ENCODE results near the gene LRRC45.

Gene LRRC45

DNA sequence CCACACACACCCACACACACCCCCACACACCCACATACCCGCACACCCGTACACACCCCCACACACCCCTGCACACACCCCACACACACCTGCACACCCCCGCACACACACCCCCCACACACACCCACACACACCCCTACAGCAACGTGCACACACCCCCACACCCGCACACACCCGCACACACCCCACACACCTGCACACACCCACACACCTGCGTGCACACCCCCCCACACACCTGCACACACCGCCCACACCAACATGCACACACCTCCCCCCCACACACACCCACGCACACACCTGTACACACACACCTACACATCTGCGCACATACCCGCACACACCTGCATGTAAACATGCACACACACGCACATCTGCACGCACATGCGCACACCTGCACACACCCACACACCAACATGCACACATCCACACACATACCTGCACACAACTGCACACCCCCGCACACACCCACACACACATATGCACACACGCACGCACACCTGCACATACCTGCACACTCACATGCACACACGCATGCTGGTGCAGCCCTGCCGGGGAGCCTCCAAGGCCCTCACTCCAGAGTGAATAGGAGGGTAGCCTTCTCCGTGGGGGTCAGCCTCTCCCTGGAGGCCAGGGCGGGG, 38.2 kb upstream of the LRRC45 start:
- H3K36me3 ChIP-seq (replicated peaks in 1 of 2; ENCODE audit: control insufficient read depth in 2 of 2, insufficient read depth in 2 of 2, low read length in 2 of 2) = peaks cover 14 to 51% of the 10 kb centered on the region in 2 donors
- H2BK120ac ChIP-seq (ENCODE audit: low read depth, low read length) = no peak overlapping the region
- peaks cover 8% of the 10 kb centered on the region for H3K79me1 ChIP-seq (ENCODE audit: low read depth, low read length)
- H3K18ac ChIP-seq (ENCODE audit: low read length) = no peak overlapping the region
- H3K4me1 ChIP-seq (ENCODE audit: control insufficient read depth in 2 of 2, insufficient read depth in 1 of 2, low read depth in 1 of 2, low read length in 2 of 2) = no peaks in the 10 kb centered on the region
- H4K91ac ChIP-seq (ENCODE audit: low read depth, low read length, poor library complexity) = peak overlapping the region; percentile 97
- no peaks in the 10 kb centered on the region for H3K27me3 ChIP-seq (ENCODE audit: control insufficient read depth in 3 of 3, insufficient read depth in 3 of 3, low read depth in 1 of 3, low read length in 3 of 3)
- H3K4me3 ChIP-seq (ENCODE audit: low read length in 2 of 2) = peak overlapping the region in 1 of 2 donors; percentile 61
- no peak overlapping the region for H2BK5ac ChIP-seq (ENCODE audit: low read length)
- peak overlapping the region; percentile 38 for H3K14ac ChIP-seq (ENCODE audit: low read length)
- no peak overlapping the region for H3K9ac ChIP-seq (ENCODE audit: low read depth, low read length, poor library complexity)
- no peak for DNase-seq (ENCODE audit: low spot score)
- H2AFZ ChIP-seq (ENCODE audit: low read length) = no peak overlapping the region
- peak overlapping the region; percentile 23 for H4K8ac ChIP-seq (ENCODE audit: low read depth, low read length)
- H3K4ac ChIP-seq (ENCODE audit: low read length) = no peak overlapping the region
- H3K27ac ChIP-seq (replicated peaks; ENCODE audit: low read length) = no peak overlapping the region
- peaks cover 0 to 3% of the 10 kb centered on the region in 2 donors for H3K9me3 ChIP-seq (replicated peaks in 1 of 2; ENCODE audit: control insufficient read depth in 2 of 2, insufficient read depth in 1 of 2, low read depth in 1 of 2, low read length in 2 of 2)
- H3K4me2 ChIP-seq (ENCODE audit: insufficient read depth, low read length, poor library complexity, severe bottlenecking) = no peak overlapping the region
- no peak overlapping the region for H2BK12ac ChIP-seq (ENCODE audit: low read length)
- no peak overlapping the region for H2BK15ac ChIP-seq (ENCODE audit: low read length)
- H2AK5ac ChIP-seq (ENCODE audit: low read depth, low read length) = no peak overlapping the region
- WGBS, 2 donors (ENCODE audit: extremely low coverage in 2 of 2, insufficient read length in 2 of 2, insufficient replicate concordance in 1 of 2) = 100% methylated on average over 2 of the region's 21 CpGs; no CpG with 5 or more reads in 1 of the 2 donors
- peak overlapping the region; percentile 98 for H3K23ac ChIP-seq (ENCODE audit: low read depth, low read length, poor library complexity)

GRCh38 chr17:81986606-81987005, 36.5 kb upstream of the LRRC45 start:
- no peak overlapping the region for H4K91ac ChIP-seq (ENCODE audit: low read depth, low read length, poor library complexity)
- H3K14ac ChIP-seq (ENCODE audit: low read length) = no peak overlapping the region
- H2AFZ ChIP-seq (ENCODE audit: low read length) = no peak overlapping the region
- H2BK5ac ChIP-seq (ENCODE audit: low read length) = no peak overlapping the region
- H3K27me3 ChIP-seq (ENCODE audit: control insufficient read depth in 3 of 3, insufficient read depth in 3 of 3, low read depth in 1 of 3, low read length in 3 of 3) = no peaks in the 10 kb centered on the region
- H4K8ac ChIP-seq (ENCODE audit: low read depth, low read length) = no peak overlapping the region
- no peak overlapping the region for H3K4ac ChIP-seq (ENCODE audit: low read length)
- H3K4me1 ChIP-seq (ENCODE audit: control insufficient read depth in 2 of 2, insufficient read depth in 1 of 2, low read depth in 1 of 2, low read length in 2 of 2) = peaks cover 5% of the 10 kb centered on the region in 2 donors
- peak overlapping the region; percentile 58 for H2BK12ac ChIP-seq (ENCODE audit: low read length)
- peaks cover 12 to 41% of the 10 kb centered on the region in 2 donors for H3K36me3 ChIP-seq (replicated peaks in 1 of 2; ENCODE audit: control insufficient read depth in 2 of 2, insufficient read depth in 2 of 2, low read length in 2 of 2)
- no peak overlapping the region for H3K4me2 ChIP-seq (ENCODE audit: insufficient read depth, low read length, poor library complexity, severe bottlenecking)
- no peak overlapping the region for H3K9ac ChIP-seq (ENCODE audit: low read depth, low read length, poor library complexity)
- DNase-seq (ENCODE audit: low spot score) = no peak
- peaks cover 10% of the 10 kb centered on the region for H3K79me1 ChIP-seq (ENCODE audit: low read depth, low read length)
- H3K23ac ChIP-seq (ENCODE audit: low read depth, low read length, poor library complexity) = peak overlapping the region; percentile 55
- no peak overlapping the region for H3K27ac ChIP-seq (replicated peaks; ENCODE audit: low read length)
- H3K9me3 ChIP-seq (replicated peaks in 1 of 2; ENCODE audit: control insufficient read depth in 2 of 2, insufficient read depth in 1 of 2, low read depth in 1 of 2, low read length in 2 of 2) = peaks cover 3 to 8% of the 10 kb centered on the region in 2 donors
- no peak overlapping the region for H2AK5ac ChIP-seq (ENCODE audit: low read depth, low read length)
- H3K4me3 ChIP-seq (ENCODE audit: low read length in 2 of 2) = no peak overlapping the region
- H3K18ac ChIP-seq (ENCODE audit: low read length) = no peak overlapping the region
- WGBS, 2 donors (ENCODE audit: extremely low coverage in 2 of 2, insufficient read length in 2 of 2, insufficient replicate concordance in 1 of 2) = no CpG with 5 or more reads among the region's 26 CpGs
- no peak overlapping the region for H2BK15ac ChIP-seq (ENCODE audit: low read length)
- no peak overlapping the region for H2BK120ac ChIP-seq (ENCODE audit: low read depth, low read length)

GRCh38 chr17:81987161-81987770, 35.8 kb upstream of the LRRC45 start:
- Histone ChIP-seq H4K8ac (ENCODE audit: low read depth, low read length) (no peak overlapping the region), H3K4ac (ENCODE audit: low read length) (no peak overlapping the region), H2BK15ac (ENCODE audit: low read length) (no peak overlapping the region), H3K23ac (ENCODE audit: low read depth, low read length, poor library complexity) (no peak overlapping the region), H3K27me3 (ENCODE audit: control insufficient read depth in 3 of 3, insufficient read depth in 3 of 3, low read depth in 1 of 3, low read length in 3 of 3) (no peaks in the 10 kb centered on the region), H2AK5ac (ENCODE audit: low read depth, low read length) (no peak overlapping the region), H3K9ac (ENCODE audit: low read depth, low read length, poor library complexity) (no peak overlapping the region), H3K36me3 (replicated peaks in 1 of 2; ENCODE audit: control insufficient read depth in 2 of 2, insufficient read depth in 2 of 2, low read length in 2 of 2) (peaks cover 12 to 41% of the 10 kb centered on the region in 2 donors), H2AFZ (ENCODE audit: low read length) (no peak overlapping the region), H3K4me2 (ENCODE audit: insufficient read depth, low read length, poor library complexity, severe bottlenecking) (no peak overlapping the region), H3K9me3 (replicated peaks in 1 of 2; ENCODE audit: control insufficient read depth in 2 of 2, insufficient read depth in 1 of 2, low read depth in 1 of 2, low read length in 2 of 2) (peaks cover 3 to 8% of the 10 kb centered on the region in 2 donors), H3K4me3 (ENCODE audit: low read length in 2 of 2) (no peak overlapping the region), H2BK120ac (ENCODE audit: low read depth, low read length) (no peak overlapping the region), H2BK5ac (ENCODE audit: low read length) (no peak overlapping the region), H3K14ac (ENCODE audit: low read length) (no peak overlapping the region), H3K27ac (replicated peaks; ENCODE audit: low read length) (no peak overlapping the region), H3K18ac (ENCODE audit: low read length) (no peak overlapping the region), H3K79me1 (ENCODE audit: low read depth, low read length) (peaks cover 8% of the 10 kb centered on the region), H2BK12ac (ENCODE audit: low read length) (no peak overlapping the region), H3K4me1 (ENCODE audit: control insufficient read depth in 2 of 2, insufficient read depth in 1 of 2, low read depth in 1 of 2, low read length in 2 of 2) (peaks cover 11 to 12% of the 10 kb centered on the region in 2 donors), H4K91ac (ENCODE audit: low read depth, low read length, poor library complexity) (no peak overlapping the region)
- no CpG with 5 or more reads among the region's 26 CpGs for WGBS, 2 donors (ENCODE audit: extremely low coverage in 2 of 2, insufficient read length in 2 of 2, insufficient replicate concordance in 1 of 2)
- DNase-seq (ENCODE audit: low spot score) = no peak
